ENCODE measurements around the gene CCBE1. TPM values are rescaled to one million over a fixed set of nuclear protein-coding genes. Genes with fewer than 3 reads are reported as not detected.

The CCBE1 gene
- total RNA-seq, 4 donors from 2014 or later, result 0.18 to 2.8 (median 1.6) TPM

DNA sequence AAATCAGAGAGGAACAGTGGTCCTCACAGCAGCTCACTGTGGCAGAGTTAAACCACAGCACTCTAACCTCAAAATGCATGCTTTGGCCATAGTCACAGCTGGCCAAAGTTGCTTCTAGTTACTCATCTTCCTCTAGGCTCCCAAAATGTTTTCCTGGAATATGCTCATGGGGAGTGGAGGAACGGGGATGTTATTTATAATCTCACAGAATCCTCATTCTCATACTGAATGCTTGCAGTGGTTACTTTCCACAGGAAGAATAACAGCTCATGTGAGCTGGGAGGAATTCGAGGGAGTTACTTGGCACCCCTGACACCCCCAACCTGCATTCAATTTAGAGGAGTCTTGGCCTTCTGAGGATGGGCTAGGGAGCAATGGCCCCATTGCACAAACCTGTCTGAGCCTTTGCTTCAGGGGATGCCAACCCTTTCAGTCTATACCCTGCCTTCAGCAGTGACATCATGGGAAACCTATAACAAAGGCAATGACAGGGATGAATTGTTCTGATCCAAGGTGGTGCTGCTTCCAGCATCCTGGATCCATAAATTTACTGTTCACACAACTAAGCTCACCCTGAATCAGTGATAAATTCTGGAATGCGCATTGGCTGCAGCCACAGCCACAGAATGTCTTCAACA lies 22.4 kb upstream of the CCBE1 start:
- H3K27ac ChIP-seq, result no peak overlapping the region
- no peaks in the 10 kb centered on the region for H3K27me3 ChIP-seq
- no peaks in the 10 kb centered on the region for H3K9me3 ChIP-seq
- no peaks in the 10 kb centered on the region for H3K4me1 ChIP-seq
- TF ChIP-seq POLR2A (IDR thresholded peaks at IDR 0.05) (no peak), CTCF (IDR thresholded peaks at IDR 0.05) (no peak)
- no peak for DNase-seq
- H3K36me3 ChIP-seq, result no peaks in the 10 kb centered on the region
- H3K4me3 ChIP-seq, result no peak overlapping the region

DNA sequence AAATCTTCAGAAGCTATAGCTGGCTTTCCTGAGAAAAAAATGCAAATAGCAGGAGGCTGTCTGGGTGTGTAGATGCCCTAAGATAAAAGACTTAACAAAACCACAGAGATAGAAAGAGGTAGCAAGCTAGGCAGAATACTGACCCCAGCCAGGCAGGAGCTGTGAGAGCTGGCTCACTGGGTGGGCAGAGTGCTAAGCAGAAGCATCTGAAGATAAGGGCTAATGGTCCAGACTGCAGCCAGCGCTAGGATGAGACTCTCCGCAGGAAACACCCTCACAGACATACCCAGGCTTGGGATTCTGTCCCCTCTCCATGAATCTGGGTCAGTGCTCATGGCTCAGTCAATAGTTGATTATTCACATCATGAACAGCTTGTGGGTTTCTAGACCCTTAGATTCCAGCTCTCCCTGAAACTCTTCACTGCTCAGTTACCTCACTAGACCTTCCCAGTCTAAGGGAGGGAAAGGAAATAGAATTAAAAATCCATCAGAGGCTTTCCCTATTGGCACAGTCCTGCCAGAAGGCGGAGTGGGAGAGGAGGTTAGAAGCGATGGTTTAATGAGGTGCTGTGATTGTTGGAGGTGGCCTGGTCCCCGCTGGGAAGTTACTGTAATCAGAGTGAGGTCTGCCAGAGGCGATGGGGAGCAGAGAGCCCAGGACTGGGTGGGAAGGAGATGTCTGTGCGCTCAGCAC lies 21.4 kb upstream of the CCBE1 start:
- no peak overlapping the region for H3K4me3 ChIP-seq
- no peaks in the 10 kb centered on the region for H3K27me3 ChIP-seq
- no peaks in the 10 kb centered on the region for H3K4me1 ChIP-seq
- H3K27ac ChIP-seq, result no peak overlapping the region
- no peak for DNase-seq
- no peak for TF ChIP-seq POLR2A (IDR thresholded peaks at IDR 0.05)
- no peak for TF ChIP-seq CTCF (IDR thresholded peaks at IDR 0.05)
- no peaks in the 10 kb centered on the region for H3K9me3 ChIP-seq
- no peaks in the 10 kb centered on the region for H3K36me3 ChIP-seq

GRCh38 chr18:59718108-59718463 lies 20.9 kb upstream of the CCBE1 start:
- H3K9me3 ChIP-seq, result no peaks in the 10 kb centered on the region
- no peak overlapping the region for H3K4me3 ChIP-seq
- TF ChIP-seq CTCF (IDR thresholded peaks at IDR 0.05) (no peak), POLR2A (IDR thresholded peaks at IDR 0.05) (no peak)
- no peaks in the 10 kb centered on the region for H3K4me1 ChIP-seq
- H3K27ac ChIP-seq, result no peak overlapping the region
- DNase-seq, result no peak
- H3K36me3 ChIP-seq, result no peaks in the 10 kb centered on the region
- H3K27me3 ChIP-seq, result no peaks in the 10 kb centered on the region

GRCh38 chr18:59717291-59717690 lies 20.1 kb upstream of the CCBE1 start:
- H3K4me1 ChIP-seq, result no peaks in the 10 kb centered on the region
- no peaks in the 10 kb centered on the region for H3K27me3 ChIP-seq
- no peak for DNase-seq
- H3K27ac ChIP-seq, result no peak overlapping the region
- H3K9me3 ChIP-seq, result no peaks in the 10 kb centered on the region
- no peak overlapping the region for H3K4me3 ChIP-seq
- TF ChIP-seq CTCF (IDR thresholded peaks at IDR 0.05) (no peak), POLR2A (IDR thresholded peaks at IDR 0.05) (no peak)
- no peaks in the 10 kb centered on the region for H3K36me3 ChIP-seq

GRCh38 chr18:59715966-59716369 lies 18.7 kb upstream of the CCBE1 start:
- TF ChIP-seq CTCF (IDR thresholded peaks at IDR 0.05) (no peak), POLR2A (IDR thresholded peaks at IDR 0.05) (no peak)
- no peak overlapping the region for H3K4me3 ChIP-seq

More at GRCh38 chr18:59715966-59716369, 18.7 kb upstream of the CCBE1 start:
- H3K27me3 ChIP-seq, result no peaks in the 10 kb centered on the region
- no peak for DNase-seq
- H3K4me1 ChIP-seq, result no peaks in the 10 kb centered on the region
- no peak overlapping the region for H3K27ac ChIP-seq
- no peaks in the 10 kb centered on the region for H3K9me3 ChIP-seq
- H3K36me3 ChIP-seq, result no peaks in the 10 kb centered on the region
